ENCODE data around the gene GEMIN2.
"Not testable (repeated sequence)": the region's sequence is repeated elsewhere in the genome, so short reads cannot be mapped to it uniquely, and the experiment has no call there.

DNA sequence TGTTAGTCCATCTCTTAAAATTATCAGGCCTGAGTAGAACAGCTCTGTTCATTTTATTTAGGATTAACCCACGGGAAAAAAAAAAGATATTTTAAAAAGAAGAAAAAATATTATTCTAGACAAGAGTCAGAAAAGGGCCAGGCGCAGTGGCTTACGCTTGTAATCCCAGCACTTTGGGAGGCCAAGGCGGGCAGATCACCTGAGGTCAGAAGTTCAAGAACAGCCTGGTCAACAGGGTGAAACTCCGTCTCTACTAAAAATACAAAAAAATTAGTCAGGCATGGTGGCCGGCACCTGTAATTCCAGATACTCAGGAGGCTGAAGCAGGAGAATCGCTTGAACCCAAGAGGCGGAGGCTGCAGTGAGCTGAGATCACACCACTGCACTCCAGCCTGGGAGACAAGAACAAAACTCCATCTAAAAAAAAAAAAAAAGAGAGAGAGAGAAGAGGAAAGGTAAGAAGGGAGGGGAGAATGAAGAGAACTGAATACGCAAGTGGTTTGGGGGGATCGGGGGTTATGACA lies 53.7 kb downstream of the GEMIN2 start:
- TF ChIP-seq, protein P1, sequence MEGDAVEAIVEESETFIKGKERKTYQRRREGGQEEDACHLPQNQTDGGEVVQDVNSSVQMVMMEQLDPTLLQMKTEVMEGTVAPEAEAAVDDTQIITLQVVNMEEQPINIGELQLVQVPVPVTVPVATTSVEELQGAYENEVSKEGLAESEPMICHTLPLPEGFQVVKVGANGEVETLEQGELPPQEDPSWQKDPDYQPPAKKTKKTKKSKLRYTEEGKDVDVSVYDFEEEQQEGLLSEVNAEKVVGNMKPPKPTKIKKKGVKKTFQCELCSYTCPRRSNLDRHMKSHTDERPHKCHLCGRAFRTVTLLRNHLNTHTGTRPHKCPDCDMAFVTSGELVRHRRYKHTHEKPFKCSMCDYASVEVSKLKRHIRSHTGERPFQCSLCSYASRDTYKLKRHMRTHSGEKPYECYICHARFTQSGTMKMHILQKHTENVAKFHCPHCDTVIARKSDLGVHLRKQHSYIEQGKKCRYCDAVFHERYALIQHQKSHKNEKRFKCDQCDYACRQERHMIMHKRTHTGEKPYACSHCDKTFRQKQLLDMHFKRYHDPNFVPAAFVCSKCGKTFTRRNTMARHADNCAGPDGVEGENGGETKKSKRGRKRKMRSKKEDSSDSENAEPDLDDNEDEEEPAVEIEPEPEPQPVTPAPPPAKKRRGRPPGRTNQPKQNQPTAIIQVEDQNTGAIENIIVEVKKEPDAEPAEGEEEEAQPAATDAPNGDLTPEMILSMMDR (IDR thresholded peaks at IDR 0.05), result not testable (repeated sequence)
- not testable (repeated sequence) for TF ChIP-seq POLR2A (IDR thresholded peaks at IDR 0.05)
